PFSK-1 (cell line): ENCODE data around the gene LIMS2.

Experiments
- FOXP2 ChIP-seq: optimal IDR thresholded peaks from 2 replicates; pipeline ENCODE3; 2011; ENCODE audit warnings: borderline replicate concordance, control low read depth, inconsistent platforms; ENCODE audit not compliant: insufficient read depth; ENCODE audit errors: extremely low read length, extremely low read depth
- POLR2AphosphoS5 ChIP-seq: IDR thresholded peaks from 2 replicates; pipeline ENCODE4 v1.6.1; 2012; ENCODE audit warnings: low read depth, mild to moderate bottlenecking, control low read depth, low read length, moderate library complexity
- SIN3A ChIP-seq: IDR thresholded peaks from 2 replicates; pipeline ENCODE4 v1.6.1; 2012; ENCODE audit warnings: mild to moderate bottlenecking, low read length, moderate library complexity, borderline replicate concordance; ENCODE audit not compliant: insufficient read depth
- TAF1 ChIP-seq: IDR thresholded peaks from 2 replicates; pipeline ENCODE4 v1.6.1; 2012; ENCODE audit warnings: low read length, control low read depth, borderline replicate concordance; ENCODE audit not compliant: insufficient read depth
- TF ChIP-seq, protein P1 (sequence below), 2 experiments: IDR thresholded peaks; 2 replicates each; pipeline versions ENCODE4 v1.6.1 to v1.8.0; 2011 to 2012; ENCODE audit warnings: low read depth in 2 of 2, low read length in 2 of 2, control low read depth in 1 of 2, inconsistent platforms in 1 of 2, mild to moderate bottlenecking in 1 of 2, moderate library complexity in 1 of 2; ENCODE audit not compliant: insufficient read depth in 1 of 2

LIMS2 gene

DNA sequence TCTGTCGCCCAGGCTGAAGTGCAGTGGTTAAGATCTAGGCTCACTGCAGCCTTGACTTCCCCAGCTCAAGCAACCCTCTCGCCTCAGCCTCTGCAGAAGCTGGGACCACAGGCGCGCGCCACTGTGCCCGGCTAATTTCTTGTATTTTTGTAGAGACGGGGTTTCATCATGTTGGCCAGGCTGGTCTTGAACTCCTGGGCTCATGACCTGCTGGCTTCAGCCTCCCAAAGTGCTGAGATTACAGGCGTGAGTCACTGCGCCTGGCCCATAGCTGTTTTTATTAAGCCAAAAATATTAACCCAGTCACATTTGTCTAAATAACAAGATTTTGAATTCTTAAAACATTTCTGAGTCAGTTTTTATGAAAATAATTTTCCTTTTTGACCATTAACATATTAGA is 19.7 kb upstream of the LIMS2 start:
- no peak for TF ChIP-seq POLR2AphosphoS5
- TF ChIP-seq TAF1, result no peak
- TF ChIP-seq, protein P1, sequence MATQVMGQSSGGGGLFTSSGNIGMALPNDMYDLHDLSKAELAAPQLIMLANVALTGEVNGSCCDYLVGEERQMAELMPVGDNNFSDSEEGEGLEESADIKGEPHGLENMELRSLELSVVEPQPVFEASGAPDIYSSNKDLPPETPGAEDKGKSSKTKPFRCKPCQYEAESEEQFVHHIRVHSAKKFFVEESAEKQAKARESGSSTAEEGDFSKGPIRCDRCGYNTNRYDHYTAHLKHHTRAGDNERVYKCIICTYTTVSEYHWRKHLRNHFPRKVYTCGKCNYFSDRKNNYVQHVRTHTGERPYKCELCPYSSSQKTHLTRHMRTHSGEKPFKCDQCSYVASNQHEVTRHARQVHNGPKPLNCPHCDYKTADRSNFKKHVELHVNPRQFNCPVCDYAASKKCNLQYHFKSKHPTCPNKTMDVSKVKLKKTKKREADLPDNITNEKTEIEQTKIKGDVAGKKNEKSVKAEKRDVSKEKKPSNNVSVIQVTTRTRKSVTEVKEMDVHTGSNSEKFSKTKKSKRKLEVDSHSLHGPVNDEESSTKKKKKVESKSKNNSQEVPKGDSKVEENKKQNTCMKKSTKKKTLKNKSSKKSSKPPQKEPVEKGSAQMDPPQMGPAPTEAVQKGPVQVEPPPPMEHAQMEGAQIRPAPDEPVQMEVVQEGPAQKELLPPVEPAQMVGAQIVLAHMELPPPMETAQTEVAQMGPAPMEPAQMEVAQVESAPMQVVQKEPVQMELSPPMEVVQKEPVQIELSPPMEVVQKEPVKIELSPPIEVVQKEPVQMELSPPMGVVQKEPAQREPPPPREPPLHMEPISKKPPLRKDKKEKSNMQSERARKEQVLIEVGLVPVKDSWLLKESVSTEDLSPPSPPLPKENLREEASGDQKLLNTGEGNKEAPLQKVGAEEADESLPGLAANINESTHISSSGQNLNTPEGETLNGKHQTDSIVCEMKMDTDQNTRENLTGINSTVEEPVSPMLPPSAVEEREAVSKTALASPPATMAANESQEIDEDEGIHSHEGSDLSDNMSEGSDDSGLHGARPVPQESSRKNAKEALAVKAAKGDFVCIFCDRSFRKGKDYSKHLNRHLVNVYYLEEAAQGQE (IDR thresholded peaks at IDR 0.05; ENCODE audit: insufficient read depth in 1 of 2, low read depth in 2 of 2, low read length in 2 of 2), result no peak
- TF ChIP-seq FOXP2, result no peak
- no peak for TF ChIP-seq SIN3A

DNA sequence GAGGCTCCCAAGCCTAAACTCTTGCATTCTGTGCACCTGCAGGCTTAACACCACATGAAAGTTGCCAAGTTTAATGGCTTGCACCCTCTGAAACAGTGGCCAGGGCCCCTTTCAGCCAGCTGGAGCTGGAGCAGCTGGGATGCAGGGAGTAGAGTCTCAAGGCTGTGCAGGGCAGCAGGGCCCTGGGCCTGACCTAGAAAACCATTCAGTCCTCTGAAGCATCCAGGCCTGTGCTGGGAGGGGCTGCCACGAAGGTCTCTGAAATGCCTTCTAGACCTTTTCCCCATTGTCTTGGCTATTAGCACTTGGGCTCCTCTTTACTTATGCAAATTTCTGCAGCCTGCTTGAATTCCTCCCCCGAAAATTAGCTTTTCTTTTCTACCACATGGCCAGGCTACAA is 15.4 kb upstream of the LIMS2 start:
- TF ChIP-seq SIN3A (no peak), POLR2AphosphoS5 (no peak), TAF1 (no peak), FOXP2 (no peak)
- TF ChIP-seq, protein P1 (IDR thresholded peaks at IDR 0.05; ENCODE audit: insufficient read depth in 1 of 2, low read depth in 2 of 2, low read length in 2 of 2), result no peak

DNA sequence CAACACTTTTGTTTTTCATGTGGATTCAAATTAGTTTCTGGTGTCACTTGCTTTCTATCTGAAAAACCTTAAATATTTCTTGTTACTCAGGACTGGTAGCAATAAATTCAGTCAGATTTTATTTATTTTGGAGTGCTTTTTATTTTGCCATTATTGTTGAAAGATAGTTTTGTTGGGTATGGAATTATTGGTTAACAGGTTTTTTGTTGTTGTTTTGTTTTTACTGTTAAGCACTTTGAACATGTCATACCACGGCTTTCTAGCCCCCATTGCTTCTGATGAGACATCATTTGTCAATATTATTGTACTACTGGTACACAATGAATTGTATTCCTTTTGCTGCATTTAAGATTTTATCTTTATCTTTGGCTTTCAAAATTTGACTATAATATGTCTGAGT is 13.1 kb upstream of the LIMS2 start:
- no peak for TF ChIP-seq POLR2AphosphoS5
- TF ChIP-seq SIN3A, result no peak
- no peak for TF ChIP-seq FOXP2
- TF ChIP-seq TAF1, result no peak
- TF ChIP-seq, protein P1 (IDR thresholded peaks at IDR 0.05; ENCODE audit: insufficient read depth in 1 of 2, low read depth in 2 of 2, low read length in 2 of 2), result no peak

DNA sequence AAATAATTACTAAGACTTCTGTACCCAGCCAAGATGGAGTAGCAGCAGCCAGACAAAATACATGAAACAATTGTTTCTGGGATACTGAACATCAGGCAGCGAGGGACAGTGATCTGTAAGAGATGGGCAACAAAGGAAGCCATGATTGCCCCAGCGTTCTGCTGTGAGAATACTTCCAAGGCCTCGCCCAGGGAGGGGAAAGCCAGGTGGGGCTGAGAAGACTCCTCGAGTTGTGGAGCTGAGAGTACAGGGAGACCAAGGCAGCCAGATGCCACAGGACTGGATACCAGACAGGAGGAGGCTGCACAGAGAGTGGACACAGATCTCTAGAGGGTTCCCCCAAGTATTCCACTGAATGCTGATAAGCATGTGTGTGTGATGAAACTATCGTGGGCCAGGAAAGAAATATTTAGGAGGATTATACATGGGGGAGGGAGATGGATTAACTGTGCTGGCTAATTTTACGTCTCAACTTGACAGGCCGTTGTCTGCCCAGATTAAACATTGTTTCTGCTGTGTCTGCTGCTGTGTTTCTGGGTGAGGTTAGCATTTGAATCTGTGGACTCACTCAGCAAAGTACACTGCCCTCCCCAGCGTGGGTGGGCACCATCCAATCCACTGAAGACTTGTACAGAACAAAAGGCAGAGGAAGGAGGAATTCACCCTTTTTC is 10.2 kb upstream of the LIMS2 start:
- TF ChIP-seq POLR2AphosphoS5, result no peak

DNA sequence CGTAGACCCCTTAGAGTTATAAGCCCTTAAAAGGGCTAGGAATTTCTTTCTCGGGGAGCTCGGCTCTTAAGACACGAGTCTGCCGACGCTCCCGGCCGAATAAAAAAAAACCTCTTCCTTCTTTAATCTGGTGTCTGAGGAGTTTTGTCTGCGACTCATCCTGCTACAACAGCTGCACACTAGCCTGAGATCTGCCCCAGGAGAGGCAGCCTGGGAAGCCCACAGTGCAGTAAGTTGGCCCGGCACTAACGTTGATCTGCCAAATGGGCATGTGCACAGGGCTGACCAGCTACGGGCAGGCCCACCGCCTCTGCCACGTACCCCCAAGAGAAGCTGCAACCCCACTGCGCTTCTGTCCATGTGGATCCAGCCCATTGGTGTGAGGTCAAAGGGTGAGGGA is 8.4 kb upstream of the LIMS2 start:
- TF ChIP-seq FOXP2, result no peak
- TF ChIP-seq TAF1, result no peak
- TF ChIP-seq SIN3A, result no peak
- TF ChIP-seq, protein P1 (IDR thresholded peaks at IDR 0.05; ENCODE audit: insufficient read depth in 1 of 2, low read depth in 2 of 2, low read length in 2 of 2), result no peak
- no peak for TF ChIP-seq POLR2AphosphoS5
